ENCODE measurements around the gene PRKN.

GRCh38 chr6:161973064-161973463 lies 754.5 kb downstream of the PRKN start:
- TF ChIP-seq, protein P1, sequence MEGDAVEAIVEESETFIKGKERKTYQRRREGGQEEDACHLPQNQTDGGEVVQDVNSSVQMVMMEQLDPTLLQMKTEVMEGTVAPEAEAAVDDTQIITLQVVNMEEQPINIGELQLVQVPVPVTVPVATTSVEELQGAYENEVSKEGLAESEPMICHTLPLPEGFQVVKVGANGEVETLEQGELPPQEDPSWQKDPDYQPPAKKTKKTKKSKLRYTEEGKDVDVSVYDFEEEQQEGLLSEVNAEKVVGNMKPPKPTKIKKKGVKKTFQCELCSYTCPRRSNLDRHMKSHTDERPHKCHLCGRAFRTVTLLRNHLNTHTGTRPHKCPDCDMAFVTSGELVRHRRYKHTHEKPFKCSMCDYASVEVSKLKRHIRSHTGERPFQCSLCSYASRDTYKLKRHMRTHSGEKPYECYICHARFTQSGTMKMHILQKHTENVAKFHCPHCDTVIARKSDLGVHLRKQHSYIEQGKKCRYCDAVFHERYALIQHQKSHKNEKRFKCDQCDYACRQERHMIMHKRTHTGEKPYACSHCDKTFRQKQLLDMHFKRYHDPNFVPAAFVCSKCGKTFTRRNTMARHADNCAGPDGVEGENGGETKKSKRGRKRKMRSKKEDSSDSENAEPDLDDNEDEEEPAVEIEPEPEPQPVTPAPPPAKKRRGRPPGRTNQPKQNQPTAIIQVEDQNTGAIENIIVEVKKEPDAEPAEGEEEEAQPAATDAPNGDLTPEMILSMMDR (conservative IDR thresholded peaks at IDR 0.05; ENCODE audit: low read depth, low read length): no peak
- TF ChIP-seq EZH2 (IDR thresholded peaks at IDR 0.05; ENCODE audit: borderline replicate concordance, low read depth, low read length, poor library complexity, severe bottlenecking): no peak

Measured in A673 (cell line).